AG04450 (cell line): ENCODE results near the gene ABCF3. TPM values are rescaled to one million over a fixed set of nuclear protein-coding genes. Genes with fewer than 3 reads are reported as not detected.

Experiments used
- CTCF ChIA-PET: fragments of 300-600, 350-600 bp; formaldehyde crosslinking; extraction: SDS; loops from one replicate; lab custom pipeline; 2022; ENCODE audit warnings: antibody characterized with exemption, inconsistent platforms; lab: Charles Lee
- POLR2A ChIA-PET: fragments of 350-600 bp; formaldehyde crosslinking; extraction: SDS; loops from one replicate; lab custom pipeline; 2021; ENCODE audit warnings: antibody characterized with exemption, inconsistent platforms; lab: Yijun Ruan, JAX
- DNase-seq: peaks from one replicate; pipeline ENCODE4 v3.0.0-alpha.2; 2011; ENCODE audit warnings: low read depth, low spot score
- H3K27ac ChIP-seq: one replicate; pipeline ENCODE4 v1.5.1; 2012; ENCODE audit warnings: low read depth, low read length, control low read depth
- H3K27me3 ChIP-seq: one replicate; pipeline ENCODE4 v1.6.0; 2012; ENCODE audit warnings: low read length; ENCODE audit not compliant: control insufficient read depth, insufficient read depth
- H3K4me3 ChIP-seq: 2 replicates; pipeline ENCODE4 v1.5.1; 2011; ENCODE audit warnings: mild to moderate bottlenecking, low read depth, low read length, control low read depth
- H3K9me3 ChIP-seq: 2 replicates; pipeline ENCODE4 v1.5.1; 2012; ENCODE audit warnings: low read length; ENCODE audit not compliant: control insufficient read depth, insufficient read depth
- CTCF ChIP-seq: IDR thresholded peaks from 2 replicates; pipeline ENCODE4 v1.5.1; 2011; ENCODE audit warnings: low read depth, low read length, control low read depth, inconsistent platforms
- polyA plus RNA-seq: library from polyadenylated mRNA; depleted of rRNA; stranded (reverse); fragments of >200 nt; gene quantifications from 2 replicates; pipeline ENCODE4 v1.2.3, GENCODE V29; 2011

The ABCF3 gene
- polyA plus RNA-seq, 1 experiment, result 43.1 TPM

DNA sequence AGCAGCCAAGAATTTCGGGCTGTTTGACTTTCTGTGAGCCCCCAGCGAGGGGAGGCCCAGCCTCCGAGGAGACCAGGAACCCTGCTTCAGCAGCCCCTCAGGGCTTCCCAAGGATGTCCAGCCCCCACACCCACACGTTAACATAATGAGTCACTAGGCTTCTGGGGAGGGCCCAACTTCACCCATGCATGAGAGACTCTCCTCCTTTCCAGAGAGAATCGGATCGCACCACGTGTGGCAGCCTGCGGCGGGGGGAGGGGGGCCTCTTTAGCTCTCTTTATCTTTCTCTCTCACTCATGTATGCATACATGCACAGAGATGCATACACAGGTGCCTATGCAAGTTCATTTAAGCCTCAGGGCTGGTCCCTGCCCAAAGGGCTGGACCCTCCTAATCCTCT is 14.4 kb upstream of the ABCF3 start:
- TF ChIP-seq CTCF, result no peak
- DNase-seq, result no peak
- Histone ChIP-seq H3K9me3 (no peaks in the 10 kb centered on the region; the same call in 1 of the 2 replicates), H3K4me3 (no peak overlapping the region), H3K27me3 (no peaks in the 10 kb centered on the region), H3K27ac (peak overlapping the region; percentile 47)
- POLR2A ChIA-PET, result interaction anchor here (3.8 kb wide), 1 partner anchor 15 kb away, joined by 17 read pairs; the partner anchor contains the start of gene DVL3
- CTCF ChIA-PET, result no interaction called here

DNA sequence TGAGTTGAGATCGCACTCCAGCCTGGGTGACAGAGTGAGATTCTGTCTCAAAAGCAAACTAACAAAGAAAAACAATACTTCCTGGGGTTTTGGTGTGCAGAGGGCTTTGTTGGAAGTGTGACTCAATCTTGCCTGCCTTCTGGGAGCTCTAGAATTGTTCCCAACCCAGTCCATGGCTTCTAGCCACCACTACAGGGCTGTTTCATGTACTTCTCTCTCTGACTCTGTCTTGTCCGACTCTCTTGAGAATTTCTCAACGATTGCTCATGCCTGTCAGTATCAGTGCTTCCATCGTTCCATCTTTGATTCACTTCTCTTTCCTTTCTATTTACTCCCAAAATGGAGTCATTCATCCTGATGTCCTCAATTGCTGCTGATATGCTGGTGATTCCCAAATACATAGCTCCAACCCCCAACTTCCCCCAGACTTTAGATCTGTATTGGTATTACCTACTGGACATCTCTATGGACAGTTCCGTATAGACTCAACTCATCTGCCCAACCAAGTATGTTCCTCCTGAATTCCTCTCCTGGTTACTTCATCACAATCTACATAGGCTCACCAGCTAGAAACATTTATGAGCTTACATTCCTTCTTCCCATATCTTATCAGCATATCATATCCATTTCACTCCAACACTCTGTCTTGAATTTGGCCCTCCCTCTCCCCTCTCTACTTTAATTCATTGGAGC is 13.2 kb upstream of the ABCF3 start:
- no peak overlapping the region for H3K4me3 ChIP-seq
- peak overlapping the region; percentile 68 for H3K27ac ChIP-seq
- no peak for DNase-seq
- POLR2A ChIA-PET, result interaction anchor here (1.0 to 3.8 kb wide), 2 partner anchors 17 to 39 kb away, joined by 4 to 17 read pairs; partner anchors contain the start of gene DVL3
- CTCF ChIA-PET, result interaction anchor here (1.0 to 1.2 kb wide), 3 partner anchors 9 to 77 kb away, joined by 3 to 4 read pairs (median 3); partner anchors contain the start of gene EEF1AKMT4
- H3K27me3 ChIP-seq, result no peaks in the 10 kb centered on the region
- no peaks in the 10 kb centered on the region; the same call in 1 of the 2 replicates for H3K9me3 ChIP-seq
- no peak for TF ChIP-seq CTCF

GRCh38 chr3:184173374-184173722 is 12.7 kb upstream of the ABCF3 start:
- ChIA-PET CTCF (interaction anchor here (1.2 to 1.5 kb wide), 2 partner anchors 76 to 278 kb away, joined by 3 to 6 read pairs; partner anchors contain the start of gene EEF1AKMT4), POLR2A (interaction anchor here (1.0 to 3.8 kb wide), 2 partner anchors 17 to 39 kb away, joined by 4 to 17 read pairs; partner anchors contain the start of gene DVL3)
- Histone ChIP-seq H3K27ac (no peak overlapping the region), H3K9me3 (no peaks in the 10 kb centered on the region; the same call in 1 of the 2 replicates), H3K27me3 (no peaks in the 10 kb centered on the region), H3K4me3 (no peak overlapping the region)
- TF ChIP-seq CTCF, result no peak
- DNase-seq, result no peak

- no peaks in the 10 kb centered on the region for H3K27me3 ChIP-seq
- H3K4me3 ChIP-seq, result no peak overlapping the region
- ChIA-PET POLR2A (interaction anchor here (0.6 to 3.8 kb wide), 11 partner anchors 12 to 418 kb away, joined by 3 to 22 read pairs (median 4); partner anchors contain the start of genes ABCF3, DVL3 and EIF2B5), CTCF (interaction anchor here (0.8 to 1.5 kb wide), 2 partner anchors 76 to 279 kb away, joined by 3 to 6 read pairs; no protein-coding TSS in a partner anchor)
- no peaks in the 10 kb centered on the region; the same call in 1 of the 2 replicates for H3K9me3 ChIP-seq
- no peak for DNase-seq
- no peak for TF ChIP-seq CTCF
- H3K27ac ChIP-seq, result no peak overlapping the region
These were observed 11.7 kb upstream of the ABCF3 start for GRCh38 chr3:184174284-184174645.
